Measurements from ENCODE around the gene TRANK1.

The TRANK1 gene

GRCh38 chr3:36944012-36944640 is 728 bp downstream of the TRANK1 start:
- TF ChIP-seq CTCF (conservative IDR thresholded peaks at IDR 0.05; ENCODE audit: low read depth, low read length): no peak
- H2AFZ ChIP-seq (ENCODE audit: low read depth): no peak overlapping the region
- no peak overlapping the region for H3K4me3 ChIP-seq (IDR thresholded peaks at IDR 0.05; ENCODE audit: insufficient read depth, low read depth, low read length)
- H3K4me2 ChIP-seq: no peak overlapping the region
- H3K4me1 ChIP-seq (ENCODE audit: low read depth, poor library complexity, severe bottlenecking): peaks cover 5% of the 10 kb centered on the region
- H3K9ac ChIP-seq: no peak overlapping the region
- H3K27me3 ChIP-seq (ENCODE audit: insufficient read depth, low read depth): no peaks in the 10 kb centered on the region
- no peaks in the 10 kb centered on the region for H4K20me1 ChIP-seq (ENCODE audit: insufficient read depth)
- H3K79me2 ChIP-seq (ENCODE audit: insufficient read depth, low read depth): no peaks in the 10 kb centered on the region
- H3K27ac ChIP-seq: no peak overlapping the region
- no peaks in the 10 kb centered on the region for H3K36me3 ChIP-seq (ENCODE audit: insufficient read depth)

GRCh38 chr3:36943601-36944000 is 1.3 kb downstream of the TRANK1 start:
- Histone ChIP-seq H3K4me1 (ENCODE audit: low read depth, poor library complexity, severe bottlenecking) (peaks cover 5% of the 10 kb centered on the region), H3K9ac (no peak overlapping the region), H3K36me3 (ENCODE audit: insufficient read depth) (no peaks in the 10 kb centered on the region), H3K79me2 (ENCODE audit: insufficient read depth, low read depth) (no peaks in the 10 kb centered on the region), H3K4me3 (IDR thresholded peaks at IDR 0.05; ENCODE audit: insufficient read depth, low read depth, low read length) (no peak overlapping the region), H2AFZ (ENCODE audit: low read depth) (no peak overlapping the region), H3K27ac (no peak overlapping the region), H3K27me3 (ENCODE audit: insufficient read depth, low read depth) (no peaks in the 10 kb centered on the region), H3K4me2 (no peak overlapping the region), H4K20me1 (ENCODE audit: insufficient read depth) (no peaks in the 10 kb centered on the region)
- no peak for TF ChIP-seq CTCF (conservative IDR thresholded peaks at IDR 0.05; ENCODE audit: low read depth, low read length)

GRCh38 chr3:36942638-36943248 is 2.1 kb downstream of the TRANK1 start:
- Histone ChIP-seq H3K79me2 (ENCODE audit: insufficient read depth, low read depth) (no peaks in the 10 kb centered on the region), H3K4me3 (IDR thresholded peaks at IDR 0.05; ENCODE audit: insufficient read depth, low read depth, low read length) (no peak overlapping the region), H3K27ac (no peak overlapping the region), H3K4me1 (ENCODE audit: low read depth, poor library complexity, severe bottlenecking) (peaks cover 5% of the 10 kb centered on the region), H3K36me3 (ENCODE audit: insufficient read depth) (no peaks in the 10 kb centered on the region), H2AFZ (ENCODE audit: low read depth) (no peak overlapping the region), H3K4me2 (no peak overlapping the region), H3K9ac (no peak overlapping the region), H4K20me1 (ENCODE audit: insufficient read depth) (no peaks in the 10 kb centered on the region), H3K27me3 (ENCODE audit: insufficient read depth, low read depth) (no peaks in the 10 kb centered on the region)
- no peak for TF ChIP-seq CTCF (conservative IDR thresholded peaks at IDR 0.05; ENCODE audit: low read depth, low read length)

GRCh38 chr3:36941658-36942057 is 3.2 kb downstream of the TRANK1 start:
- no peak for TF ChIP-seq CTCF (conservative IDR thresholded peaks at IDR 0.05; ENCODE audit: low read depth, low read length)
- no peaks in the 10 kb centered on the region for H4K20me1 ChIP-seq (ENCODE audit: insufficient read depth)
- H3K4me3 ChIP-seq (IDR thresholded peaks at IDR 0.05; ENCODE audit: insufficient read depth, low read depth, low read length): no peak overlapping the region
- H3K9ac ChIP-seq: no peak overlapping the region
- no peaks in the 10 kb centered on the region for H3K27me3 ChIP-seq (ENCODE audit: insufficient read depth, low read depth)
- no peaks in the 10 kb centered on the region for H3K79me2 ChIP-seq (ENCODE audit: insufficient read depth, low read depth)
- peaks cover under 1% of the 10 kb centered on the region for H3K4me1 ChIP-seq (ENCODE audit: low read depth, poor library complexity, severe bottlenecking)
- no peaks in the 10 kb centered on the region for H3K36me3 ChIP-seq (ENCODE audit: insufficient read depth)
- no peak overlapping the region for H2AFZ ChIP-seq (ENCODE audit: low read depth)
- no peak overlapping the region for H3K4me2 ChIP-seq
- no peak overlapping the region for H3K27ac ChIP-seq

Measured in KMS-11 (cell line).